Ovary (tissue), 9 donors: Measurements from ENCODE around the gene PHACTR1. TPM values are rescaled to one million over a fixed set of nuclear protein-coding genes. Genes with fewer than 3 reads are reported as not detected.

Experiments used
- DNase-seq, 5 donors: peaks; one replicate each; pipeline ENCODE4 v3.0.0-alpha.2; 2019 to 2020
- H3K27ac ChIP-seq, 2 donors: fragments of 200-600 bp; one replicate each; pipeline versions ENCODE4 v1.5.1 to v1.8.0; 2019 to 2022
- H3K27me3 ChIP-seq: fragments of 200-600 bp; one replicate; pipeline ENCODE4 v1.8.0; 2022
- H3K36me3 ChIP-seq: fragments of 200-600 bp; sonication (generic); one replicate; pipeline ENCODE4 v1.5.1; 2019
- H3K4me1 ChIP-seq: one replicate; pipeline ENCODE4 v1.8.1; 2013; ENCODE audit warnings: mild to moderate bottlenecking, moderate library complexity; ENCODE audit not compliant: insufficient read depth
- H3K4me3 ChIP-seq: fragments of 200-600 bp; sonication (generic); one replicate; pipeline ENCODE4 v1.5.1; 2017
- H3K9me3 ChIP-seq, 2 donors: fragments of 200-600 bp in 1 of 2; sonication (generic) in 1 of 2; one replicate each; pipeline versions ENCODE4 v1.5.1 to v1.8.1; 2013 to 2019; ENCODE audit warnings: mild to moderate bottlenecking in 1 of 2, moderate library complexity in 1 of 2
- CTCF ChIP-seq, 3 donors: fragments of 450-650 bp in 2 of 3; fragments of 200-600 bp in 1 of 3; IDR thresholded peaks; one replicate each; pipeline versions ENCODE4 v1.5.1 to v1.8.0; 2016 to 2022; ENCODE audit warnings: antibody characterized with exemption in 3 of 3, mild to moderate bottlenecking in 1 of 3
- EP300 ChIP-seq: sonication (generic); formaldehyde crosslinking; IDR thresholded peaks from one replicate; pipeline ENCODE4 v1.6.1; 2017; ENCODE audit warnings: antibody characterized with exemption
- POLR2A ChIP-seq: fragments of 450-650 bp; IDR thresholded peaks from one replicate; pipeline ENCODE4 v1.6.1; 2017; ENCODE audit warnings: antibody characterized with exemption, mild to moderate bottlenecking, moderate library complexity
- WGBS, 3 donors: extraction: QIAGEN DNeasy Blood & Tissue Kit in 1 of 3; methylation state at CpG; one replicate each; pipeline versions ENCODE4 v1.1.5 to v1.1.7; 2013 to 2017; 5-methylcytosine and 5-hydroxymethylcytosine counted together
- intact Hi-C, 4 donors: fragments of 100-400 bp; cut with DNase I; formaldehyde crosslinking; loops; one replicate each; pipeline versions ENCODE4 v1.11.0 to v1.15.1; 2022 to 2023
- polyA plus RNA-seq, 2 donors: library from polyadenylated mRNA; stranded (reverse); fragments of 200-250 nt in 1 of 2; fragments of 350-450 nt in 1 of 2; fragmentation: Illumina TruSeq in 1 of 2; extraction: RNeasy Lipid Tissue Mini Kit (QIAGEN cat#74804) in 1 of 2; gene quantifications; one replicate each; pipeline ENCODE4 v1.2.3, GENCODE V29; 2013 to 2014
- total RNA-seq, 7 donors: library from RNA; depleted of rRNA in 2 of 7; stranded (reverse); fragments of >200 nt in 2 of 7; fragmentation: NEBNext Ultra II Directional in 3 of 7; extraction: Animal tissue kit (Norgen Biotek cat#: 25700) in 3 of 7; gene quantifications; one replicate each; pipeline versions ENCODE4 v1.1.0 to v1.2.4, GENCODE V29; 2016 to 2023
- donor health status: DM: no; HTN: no; CAD: no; lungs with moderate emphysema.
- donor health status: DM: no; HTN: no; CAD: no.
- donor health status: Bipolar disorder and iron deficiency.
- donor health status: DM: yes; HTN: yes; CAD: no.
- donor health status: DM: no; HTN: no; CAD: no.
- donor health status: DM: yes; HTN: yes; CAD: no.

The PHACTR1 gene
- total and polyA plus RNA-seq, 9 donors: 0.48 to 10.9 (median 3.7) TPM

GRCh38 chr6:13163161-13163944 is 446.8 kb downstream of the PHACTR1 start:
- Histone ChIP-seq H3K36me3 (no peaks in the 10 kb centered on the region), H3K27me3 (no peaks in the 10 kb centered on the region), H3K4me1 (no peaks in the 10 kb centered on the region), H3K9me3 (no peaks in the 10 kb centered on the region), H3K4me3 (no peak overlapping the region), H3K27ac (no peak overlapping the region)
- 86 to 91% (median 87%) methylated on average over 2 of the region's 2 CpGs for WGBS, 3 donors
- DNase-seq: no peak
- no peak for TF ChIP-seq POLR2A
- no peak for TF ChIP-seq CTCF (IDR thresholded peaks at IDR 0.05)
- TF ChIP-seq EP300: no peak
- intact Hi-C loops: no loop called here

- no peak for DNase-seq
- Histone ChIP-seq H3K27me3 (no peaks in the 10 kb centered on the region), H3K9me3 (no peaks in the 10 kb centered on the region), H3K27ac (no peak overlapping the region), H3K4me1 (no peaks in the 10 kb centered on the region), H3K36me3 (no peaks in the 10 kb centered on the region), H3K4me3 (no peak overlapping the region)
- TF ChIP-seq CTCF (IDR thresholded peaks at IDR 0.05) (no peak), EP300 (no peak), POLR2A (no peak)
- intact Hi-C loops: no loop called here
- WGBS, 3 donors: 86 to 93% (median 88%) methylated on average over 8 of the region's 8 CpGs
These were observed 447.7 kb downstream of the PHACTR1 start for GRCh38 chr6:13164291-13164690.

GRCh38 chr6:13165502-13166172 is 449.1 kb downstream of the PHACTR1 start:
- Histone ChIP-seq H3K4me3 (no peak overlapping the region), H3K27me3 (no peaks in the 10 kb centered on the region), H3K4me1 (no peaks in the 10 kb centered on the region), H3K9me3 (no peaks in the 10 kb centered on the region), H3K36me3 (no peaks in the 10 kb centered on the region), H3K27ac (no peak overlapping the region)
- no peak for DNase-seq
- TF ChIP-seq EP300 (no peak), POLR2A (no peak), CTCF (IDR thresholded peaks at IDR 0.05) (no peak)
- WGBS, 3 donors: 61 to 65% (median 62%) methylated on average over 10 of the region's 10 CpGs
- intact Hi-C loops: no loop called here

- no peak for DNase-seq
- no peak for TF ChIP-seq CTCF (IDR thresholded peaks at IDR 0.05)
- no peak for TF ChIP-seq POLR2A
- TF ChIP-seq EP300: no peak
- WGBS, 3 donors: 80 to 88% (median 80%) methylated on average over 5 of the region's 5 CpGs
- H3K4me1 ChIP-seq: no peaks in the 10 kb centered on the region
- H3K36me3 ChIP-seq: no peaks in the 10 kb centered on the region
- intact Hi-C loops: no loop called here
- H3K27ac ChIP-seq: no peak overlapping the region
- H3K27me3 ChIP-seq: no peaks in the 10 kb centered on the region
- H3K9me3 ChIP-seq: no peaks in the 10 kb centered on the region
- no peak overlapping the region for H3K4me3 ChIP-seq
These were observed 449.7 kb downstream of the PHACTR1 start for GRCh38 chr6:13166269-13166668.
